MM.1S (cell line): Measurements from ENCODE around the gene PWWP3B.

ENCODE experiments used
- EZH2 ChIP-seq: fragments of 300-600 bp; sonication (generic); optimal IDR thresholded peaks from 2 replicates; pipeline ENCODE3; 2017; ENCODE audit warnings: low read depth, mild to moderate bottlenecking, antibody characterized with exemption, low read length, mixed read lengths
- TF ChIP-seq, protein P1 (sequence below): fragments of 300-600 bp; sonication (generic); IDR thresholded peaks from 2 replicates; pipeline ENCODE4 v1.5.1; 2016; ENCODE audit warnings: antibody characterized with exemption, low read length, mixed read lengths

GRCh38 chrX:106139048-106139447 lies 29.1 kb upstream of the PWWP3B start:
- TF ChIP-seq, protein P1, sequence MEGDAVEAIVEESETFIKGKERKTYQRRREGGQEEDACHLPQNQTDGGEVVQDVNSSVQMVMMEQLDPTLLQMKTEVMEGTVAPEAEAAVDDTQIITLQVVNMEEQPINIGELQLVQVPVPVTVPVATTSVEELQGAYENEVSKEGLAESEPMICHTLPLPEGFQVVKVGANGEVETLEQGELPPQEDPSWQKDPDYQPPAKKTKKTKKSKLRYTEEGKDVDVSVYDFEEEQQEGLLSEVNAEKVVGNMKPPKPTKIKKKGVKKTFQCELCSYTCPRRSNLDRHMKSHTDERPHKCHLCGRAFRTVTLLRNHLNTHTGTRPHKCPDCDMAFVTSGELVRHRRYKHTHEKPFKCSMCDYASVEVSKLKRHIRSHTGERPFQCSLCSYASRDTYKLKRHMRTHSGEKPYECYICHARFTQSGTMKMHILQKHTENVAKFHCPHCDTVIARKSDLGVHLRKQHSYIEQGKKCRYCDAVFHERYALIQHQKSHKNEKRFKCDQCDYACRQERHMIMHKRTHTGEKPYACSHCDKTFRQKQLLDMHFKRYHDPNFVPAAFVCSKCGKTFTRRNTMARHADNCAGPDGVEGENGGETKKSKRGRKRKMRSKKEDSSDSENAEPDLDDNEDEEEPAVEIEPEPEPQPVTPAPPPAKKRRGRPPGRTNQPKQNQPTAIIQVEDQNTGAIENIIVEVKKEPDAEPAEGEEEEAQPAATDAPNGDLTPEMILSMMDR = no peak
- no peak for TF ChIP-seq EZH2
